Left cardiac atrium (tissue), 4 donors: ENCODE data around the gene RECK. TPM values are rescaled to one million over a fixed set of nuclear protein-coding genes. Genes with fewer than 3 reads are reported as not detected.
"Not testable (repeated sequence)": the region's sequence is repeated elsewhere in the genome, so short reads cannot be mapped to it uniquely, and the experiment has no call there.

Experiments used
- ATAC-seq, 2 donors: fragments of 200-7000 bp; cut with Tn5 transposase; one replicate each; pipeline ENCODE4 v1.9.1; 2020; ENCODE audit warnings: mild to moderate bottlenecking in 2 of 2, moderate library complexity in 2 of 2
- DNase-seq: peaks from one replicate; pipeline ENCODE4 v3.0.0-alpha.2; 2020
- intact Hi-C, 2 donors: fragments of 100-400 bp; cut with DNase I; formaldehyde crosslinking; loops; one replicate each; pipeline versions ENCODE4 v1.14.1 to v1.15.1; 2022 to 2023
- total RNA-seq, 2 donors: library from RNA; stranded (reverse); fragmentation: NEBNext Ultra II Directional; extraction: Animal tissue kit (Norgen Biotek cat#: 25700); gene quantifications; one replicate each; pipeline ENCODE4 v1.2.1, GENCODE V29; 2021
- donor health status: DM: no; HTN: yes; CAD: no.
- donor health status: DM: no; HTN: yes; CAD: no; lungs with severe emphysema.
- donor health status: DM: yes; HTN: yes; CAD: no.
- donor health status: Dilated cardiomyopathy.

The RECK gene
- total RNA-seq, 2 donors from 2014 or later = 8.1 to 8.9 TPM

DNA sequence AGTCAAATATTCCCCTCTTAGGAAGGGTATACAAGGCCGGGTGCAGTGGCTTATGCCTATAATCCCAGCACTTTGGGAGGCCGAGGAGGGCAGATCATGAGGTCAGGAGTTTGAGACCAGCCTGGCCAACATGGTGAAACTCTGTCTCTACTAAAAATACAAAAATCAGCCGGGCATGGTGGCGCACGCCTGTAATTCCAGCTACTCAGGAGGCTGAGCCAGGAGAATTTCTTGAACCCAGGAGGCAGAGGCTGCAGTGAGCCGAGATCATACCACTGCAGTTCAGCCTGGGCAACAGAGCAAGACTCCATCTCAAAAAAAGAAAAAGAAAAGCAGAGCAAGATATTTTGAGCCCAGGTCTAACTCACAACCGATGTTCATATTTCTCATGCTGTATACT, 95.0 kb downstream of the RECK start:
- ATAC-seq, DNase-seq, intact Hi-C loops: not testable (repeated sequence)

DNA sequence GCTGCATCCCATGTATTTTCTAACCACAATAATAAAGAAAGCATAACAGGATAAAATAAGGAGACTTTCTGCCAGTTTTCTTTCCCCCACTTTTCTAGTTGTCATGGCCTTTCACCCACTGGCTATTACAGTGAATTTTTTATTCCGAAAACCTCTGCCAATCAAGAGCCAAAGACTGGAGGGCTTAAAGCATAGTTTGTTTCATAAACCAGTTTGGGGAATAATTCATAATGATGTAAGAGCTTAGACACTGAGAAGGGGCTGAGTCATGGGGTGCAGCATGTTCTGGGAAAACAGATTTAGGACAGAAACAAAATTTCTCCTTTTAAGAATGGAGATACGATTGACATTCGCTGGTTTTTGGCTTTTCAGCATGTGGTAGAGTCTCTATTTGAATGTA, 95.4 kb downstream of the RECK start:
- ATAC-seq (no peak), DNase-seq (no peak)
- intact Hi-C loops = no loop called here

DNA sequence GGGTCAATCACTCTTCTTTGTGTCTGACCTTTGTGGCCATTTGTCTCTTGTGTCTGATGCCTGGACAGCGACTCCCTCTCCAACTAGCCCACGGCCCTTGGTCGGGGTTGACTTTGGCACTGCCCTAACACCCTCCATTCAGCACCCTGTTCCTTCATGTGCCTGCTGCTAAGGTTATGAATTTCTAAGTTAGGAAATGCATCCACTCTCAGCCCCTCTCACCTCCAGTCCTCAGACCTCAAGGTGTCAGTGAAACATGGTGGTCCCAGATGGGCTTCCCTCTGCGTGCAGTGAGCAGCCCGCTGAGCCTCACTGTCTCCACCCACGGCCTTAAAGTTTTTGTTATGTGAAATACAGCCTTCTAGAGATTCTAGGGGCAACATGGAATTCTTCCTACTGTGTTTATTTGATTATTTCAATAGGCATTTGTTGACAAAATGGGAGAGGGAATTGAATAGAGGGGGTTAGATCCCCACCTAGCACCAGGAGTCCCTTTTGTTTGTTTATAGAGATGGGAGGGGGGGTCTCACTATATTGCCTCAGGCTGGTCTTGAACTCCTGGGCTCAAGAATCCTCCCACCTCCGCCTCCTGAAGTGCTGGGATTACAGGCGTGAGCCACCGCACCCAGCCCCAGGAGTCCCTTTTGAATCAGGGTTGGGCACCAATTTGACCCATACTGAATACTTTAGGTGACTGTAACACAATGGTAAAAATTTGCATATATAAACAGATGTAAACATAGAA, 98.2 kb downstream of the RECK start:
- DNase-seq = no peak
- ATAC-seq = no peak
- intact Hi-C loops = no loop called here

DNA sequence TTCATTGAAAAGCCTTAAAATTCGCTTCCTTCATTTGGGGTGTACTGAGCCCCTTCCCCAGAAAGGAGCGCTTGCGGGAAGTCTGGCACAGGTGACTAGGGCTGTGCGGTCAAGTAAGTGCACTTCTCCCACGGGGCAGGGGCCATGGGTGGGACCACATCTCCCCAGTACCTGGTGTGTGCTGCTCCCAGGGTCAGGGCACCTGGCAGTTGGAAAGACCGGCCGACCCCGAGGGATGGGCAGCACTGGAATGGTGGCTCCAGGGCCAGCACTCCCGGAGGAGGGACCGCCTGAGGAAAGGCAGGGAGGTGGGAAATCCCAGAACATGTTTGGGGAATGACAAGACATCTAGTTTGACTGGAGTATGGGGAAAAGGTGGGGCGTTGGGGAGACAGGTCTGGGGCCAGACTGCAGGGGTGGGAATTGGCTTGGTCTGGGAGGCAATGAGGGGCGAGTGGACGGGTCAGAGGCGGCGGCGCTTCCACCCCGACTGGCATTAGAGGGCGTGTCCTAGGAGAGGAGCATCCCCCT, 99.1 kb downstream of the RECK start:
- ATAC-seq = no peak
- intact Hi-C loops = no loop called here
- no peak for DNase-seq

DNA sequence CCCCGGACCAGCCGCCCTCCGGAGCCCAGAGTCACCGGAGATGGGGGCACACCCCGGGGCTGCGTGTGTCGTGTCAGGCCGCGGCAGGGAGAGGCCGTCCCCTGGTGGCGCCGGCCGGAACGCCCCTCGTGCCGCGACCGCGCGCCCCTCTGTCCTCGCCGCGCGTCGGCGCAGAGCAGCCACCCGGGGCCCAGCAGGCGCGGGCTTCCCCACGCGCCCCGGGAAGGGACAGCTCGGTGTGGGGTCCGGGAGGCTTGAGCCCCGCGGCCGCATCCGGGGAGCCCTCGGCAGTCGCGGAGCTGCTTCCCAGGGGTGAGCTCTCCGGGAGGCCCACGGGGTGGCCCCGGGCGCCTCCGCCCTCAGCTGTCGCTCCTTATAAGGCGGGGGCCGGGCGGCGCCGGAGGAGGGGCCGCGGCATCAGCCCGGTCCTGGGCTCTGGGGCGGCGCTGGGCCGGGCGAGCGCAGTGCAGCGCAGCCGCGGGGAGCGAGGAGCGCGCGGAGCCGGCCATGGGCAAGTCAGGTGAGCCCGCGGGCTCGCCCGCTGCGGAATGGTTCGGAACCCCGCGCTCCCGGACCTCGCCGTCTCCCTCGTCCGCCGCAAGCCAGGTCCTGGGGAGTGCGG, 99.7 kb downstream of the RECK start, which contains the start of gene GLIPR2:
Gene GLIPR2 (plus strand): TSS at position 462 of the 622 bp plus-strand sequence. CDS start 46 bp downstream, at position 508.
- DNase-seq = peak; percentile 87
- intact Hi-C loops = no loop called here
- ATAC-seq = peak; percentile 97

DNA sequence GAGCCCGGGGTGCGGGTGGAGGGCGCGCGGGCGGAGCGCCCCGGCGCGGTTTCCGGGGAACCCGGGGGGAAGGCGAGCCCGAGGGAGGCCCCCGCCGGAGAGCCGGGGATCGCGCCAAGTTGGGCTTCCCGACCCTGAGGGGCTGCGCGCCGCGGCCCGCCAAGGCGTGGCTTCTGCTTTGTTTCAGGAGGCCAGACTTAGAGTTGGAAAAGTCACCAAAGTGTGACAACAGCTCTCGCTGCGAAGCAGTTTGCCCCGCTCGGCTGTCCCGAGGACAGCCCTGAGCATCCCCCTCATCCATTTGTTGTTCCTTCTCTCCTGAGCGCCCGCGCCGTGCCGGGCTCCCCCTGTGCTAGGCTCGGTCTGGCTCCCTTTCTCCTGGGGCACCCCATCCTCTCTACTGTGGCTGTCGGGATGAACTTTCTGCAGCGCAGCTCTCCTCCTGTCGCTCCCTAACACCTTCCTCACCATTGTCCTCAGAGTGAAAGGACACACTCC, 100.2 kb downstream of the RECK start:
- ATAC-seq = peak; percentile 25 to 40
- intact Hi-C loops = no loop called here
- DNase-seq = no peak

DNA sequence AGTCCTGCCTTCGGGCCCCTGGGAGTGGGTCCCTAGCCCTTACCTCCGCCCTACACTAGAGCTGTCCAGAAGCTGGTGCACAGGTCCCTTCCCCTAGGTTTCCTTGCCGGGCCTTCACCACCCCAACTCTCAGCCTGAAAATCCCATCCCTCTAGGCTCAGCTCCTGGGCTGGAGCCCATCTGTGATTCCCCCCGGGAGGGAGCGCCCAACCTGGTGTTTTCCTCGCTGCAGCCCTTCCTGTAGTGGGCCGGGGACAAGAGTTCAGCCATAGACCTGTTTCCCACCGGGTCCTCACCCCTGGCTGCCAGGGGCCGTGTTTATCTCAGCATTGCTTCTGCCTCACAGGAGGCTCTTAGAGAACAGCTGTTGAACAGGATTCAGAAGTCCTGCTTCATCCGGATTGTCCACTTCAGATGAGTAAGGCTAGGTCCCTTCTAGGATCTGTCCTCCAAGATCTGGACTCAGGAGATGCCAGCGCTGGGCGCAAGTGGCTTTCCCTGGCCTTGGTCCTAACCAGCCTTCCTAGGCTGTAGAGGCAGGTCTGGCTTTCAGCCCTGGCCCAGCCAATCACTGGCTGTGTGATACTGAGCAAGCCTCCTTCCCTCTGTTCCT, 100.8 kb downstream of the RECK start:
- ATAC-seq (peak in 1 of 2 donors; percentile 5), DNase-seq (no peak)
- intact Hi-C loops = no loop called here

DNA sequence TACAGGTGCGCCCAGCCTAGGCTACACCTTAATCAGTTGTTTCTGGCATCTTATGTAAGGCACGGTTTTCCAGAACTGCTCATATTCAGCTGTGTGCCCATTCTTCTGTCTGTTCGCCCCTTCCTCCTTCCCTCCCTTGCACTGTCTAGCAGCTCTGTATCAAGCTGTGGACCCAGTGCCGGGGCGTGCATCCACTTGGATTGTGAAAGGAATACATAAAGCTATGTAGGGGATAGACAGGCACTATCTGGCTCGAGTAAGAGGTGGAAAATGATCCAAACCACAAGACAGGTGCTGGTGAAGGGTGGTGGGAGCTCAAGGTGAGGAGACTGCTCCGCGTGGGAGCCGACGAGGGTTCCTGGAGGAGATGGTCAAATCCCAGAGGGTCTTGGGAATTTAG, 101.8 kb downstream of the RECK start:
- no peak for ATAC-seq
- no peak for DNase-seq
- intact Hi-C loops = no loop called here

DNA sequence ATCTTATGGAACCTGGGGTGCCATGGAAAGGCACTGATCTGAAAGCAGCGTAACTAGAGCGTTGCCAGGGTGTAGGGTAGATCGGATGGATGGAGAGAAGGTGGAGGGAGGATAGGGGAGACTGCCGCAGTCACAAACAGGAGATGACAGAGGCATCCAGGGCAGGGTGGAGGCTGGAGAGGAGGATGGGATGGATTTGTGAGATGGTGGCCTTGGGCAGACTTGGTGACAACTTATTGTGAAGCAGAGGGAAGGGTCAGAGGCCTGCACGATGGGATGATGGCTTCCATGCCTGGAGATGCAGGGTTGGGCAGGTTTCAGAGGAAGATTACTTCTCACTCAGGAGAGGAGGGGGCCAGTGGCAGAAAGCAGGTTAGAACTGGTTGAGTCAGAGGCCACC, 102.2 kb downstream of the RECK start:
- intact Hi-C loops = no loop called here
- ATAC-seq = no peak
- no peak for DNase-seq

DNA sequence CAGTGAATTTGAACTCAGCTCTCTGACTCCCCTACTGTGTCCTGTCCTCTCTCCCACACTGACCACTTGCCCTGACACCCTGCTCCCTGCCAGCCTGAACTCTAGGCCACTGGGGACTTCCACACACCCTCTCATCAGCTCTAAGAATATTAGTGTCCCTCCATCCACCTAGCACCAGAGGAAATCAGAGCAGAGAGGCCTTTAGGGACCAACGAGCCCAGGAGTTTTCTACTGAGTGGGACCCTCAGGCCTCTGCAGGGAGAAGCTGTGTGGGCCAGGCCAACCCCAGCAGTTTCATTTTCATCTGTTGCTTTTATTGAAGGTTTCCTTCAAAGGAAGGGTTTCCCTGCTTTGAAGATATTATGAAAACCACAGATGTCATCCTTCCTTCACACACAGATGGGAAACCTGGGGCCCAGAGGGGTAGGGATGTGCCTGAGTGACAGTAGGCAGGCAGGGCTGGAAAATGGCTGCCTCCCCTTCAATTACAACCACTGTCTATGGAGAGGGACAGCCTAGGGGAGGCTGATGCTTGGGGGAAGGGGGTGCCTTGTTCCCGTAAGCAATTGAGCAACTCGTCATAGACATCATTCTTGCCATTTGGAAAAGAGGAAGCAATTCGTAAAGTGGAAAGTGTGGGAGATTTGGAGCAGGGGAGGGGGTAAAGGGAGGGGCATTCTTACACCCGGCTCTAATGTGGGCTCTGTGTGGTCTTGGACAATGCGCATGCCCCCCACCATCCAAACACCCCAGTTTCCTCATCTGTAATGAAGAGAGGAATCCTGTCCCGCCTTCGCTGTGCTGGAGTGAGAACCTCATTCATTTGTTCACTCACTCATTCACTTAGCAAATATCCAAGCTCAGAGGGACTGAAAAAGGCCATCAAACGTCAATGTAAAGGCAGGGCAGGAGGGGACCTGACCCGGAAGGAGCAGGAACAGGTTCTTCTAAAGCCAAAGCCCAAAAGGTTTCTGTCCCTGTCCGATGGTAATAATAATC, 103.7 kb downstream of the RECK start:
- DNase-seq (no peak), ATAC-seq (no peak)
- intact Hi-C loops = no loop called here

DNA sequence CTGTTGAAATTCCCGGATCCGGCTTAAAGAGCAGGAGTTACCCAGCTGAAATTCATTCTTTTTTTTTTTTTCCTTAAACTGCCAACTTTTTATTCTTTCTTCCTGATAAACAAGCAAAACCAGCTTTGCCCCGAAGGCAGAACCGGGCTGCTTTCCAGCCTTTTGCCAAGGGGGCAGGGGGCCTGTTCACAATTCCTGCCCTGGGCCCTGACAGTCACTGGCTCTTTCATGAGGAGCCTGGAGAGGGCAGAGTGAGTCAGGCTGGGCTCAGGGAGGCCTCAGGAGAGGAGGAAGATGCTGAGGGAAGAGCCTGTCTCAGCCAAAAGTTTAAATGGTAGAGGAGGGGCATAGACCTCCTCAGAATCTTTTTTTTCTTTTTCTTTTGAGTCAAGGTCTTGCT, 104.6 kb downstream of the RECK start:
- DNase-seq (no peak), ATAC-seq (no peak)
- intact Hi-C loops = no loop called here

DNA sequence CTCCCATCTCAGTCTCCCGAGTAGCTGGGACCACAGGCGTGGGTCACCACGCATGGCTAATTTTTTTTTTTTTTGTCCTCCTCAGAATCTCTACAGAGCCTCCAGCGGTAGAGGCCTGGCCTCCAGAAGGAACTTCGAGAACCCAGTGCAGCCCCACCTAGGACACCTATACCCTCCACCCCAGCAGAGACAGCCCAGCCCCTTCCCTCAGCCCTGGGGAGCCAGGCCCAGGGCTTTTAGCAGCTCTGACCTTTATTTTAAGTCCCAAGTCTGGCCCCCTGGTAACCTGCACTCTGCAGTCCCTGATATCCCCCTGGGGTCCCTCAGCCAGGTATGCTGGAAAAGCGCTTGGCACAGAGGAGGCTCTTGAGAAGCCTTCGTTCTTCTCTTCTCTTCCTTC, 105.0 kb downstream of the RECK start:
- intact Hi-C loops = no loop called here
- ATAC-seq = no peak
- DNase-seq = no peak

DNA sequence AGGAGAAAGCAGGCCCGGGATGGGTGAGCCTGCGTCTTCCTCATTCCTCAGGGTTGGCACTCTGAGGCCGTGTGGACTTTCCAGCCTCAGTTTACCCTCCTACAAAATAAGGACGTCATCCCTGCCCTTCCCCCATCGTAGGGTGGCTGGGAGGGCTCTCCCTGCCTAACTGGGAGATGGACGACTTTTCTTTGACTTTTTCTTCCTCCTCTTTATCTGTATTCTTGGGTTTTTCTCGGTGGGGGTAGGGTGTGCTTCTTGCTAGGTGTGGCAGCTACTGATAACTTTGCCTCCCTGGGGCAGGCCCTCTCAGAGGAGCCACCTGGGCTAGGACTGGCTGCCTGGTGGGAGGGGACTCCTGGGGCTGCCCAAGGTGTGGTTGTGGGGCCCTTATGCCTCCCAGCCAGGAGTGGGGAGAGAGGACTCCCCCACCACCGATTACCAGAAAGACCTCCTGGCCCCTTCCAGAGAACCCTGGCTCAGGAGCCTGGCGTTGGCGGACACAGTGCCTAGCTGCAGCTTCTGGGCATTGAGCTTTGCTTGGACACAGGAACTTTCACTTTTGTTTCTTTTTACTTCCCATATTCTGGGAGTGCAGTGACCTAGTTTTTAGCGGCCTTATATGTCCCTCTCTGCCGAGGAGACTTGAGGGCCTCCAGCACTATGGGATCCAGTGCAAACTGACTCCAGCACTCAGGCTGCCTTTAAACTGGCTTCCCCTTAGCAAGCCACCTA, 106.0 kb downstream of the RECK start:
- ATAC-seq (peak; percentile 33 to 68), DNase-seq (no peak)
- intact Hi-C loops = no loop called here

DNA sequence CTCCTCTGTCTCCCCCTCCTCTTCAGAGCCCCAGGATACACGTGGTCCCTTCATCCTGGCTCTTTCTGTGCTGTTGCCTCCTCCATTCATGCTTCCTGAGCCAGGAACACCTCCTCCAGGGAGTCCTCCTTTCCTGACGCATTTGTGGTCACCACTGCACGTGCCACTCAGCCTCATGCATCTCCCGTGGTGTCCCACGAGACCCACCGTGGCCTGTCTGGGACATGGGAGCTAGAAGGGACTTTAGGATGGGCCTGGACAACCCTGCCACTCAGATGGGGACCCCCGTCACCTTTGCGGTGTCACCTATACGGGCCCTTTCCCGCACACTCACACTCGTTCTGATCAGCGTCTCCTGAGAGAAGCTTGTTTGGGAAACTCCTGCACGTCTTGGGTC, 106.5 kb downstream of the RECK start:
- DNase-seq (no peak), ATAC-seq (no peak)
- intact Hi-C loops = no loop called here

DNA sequence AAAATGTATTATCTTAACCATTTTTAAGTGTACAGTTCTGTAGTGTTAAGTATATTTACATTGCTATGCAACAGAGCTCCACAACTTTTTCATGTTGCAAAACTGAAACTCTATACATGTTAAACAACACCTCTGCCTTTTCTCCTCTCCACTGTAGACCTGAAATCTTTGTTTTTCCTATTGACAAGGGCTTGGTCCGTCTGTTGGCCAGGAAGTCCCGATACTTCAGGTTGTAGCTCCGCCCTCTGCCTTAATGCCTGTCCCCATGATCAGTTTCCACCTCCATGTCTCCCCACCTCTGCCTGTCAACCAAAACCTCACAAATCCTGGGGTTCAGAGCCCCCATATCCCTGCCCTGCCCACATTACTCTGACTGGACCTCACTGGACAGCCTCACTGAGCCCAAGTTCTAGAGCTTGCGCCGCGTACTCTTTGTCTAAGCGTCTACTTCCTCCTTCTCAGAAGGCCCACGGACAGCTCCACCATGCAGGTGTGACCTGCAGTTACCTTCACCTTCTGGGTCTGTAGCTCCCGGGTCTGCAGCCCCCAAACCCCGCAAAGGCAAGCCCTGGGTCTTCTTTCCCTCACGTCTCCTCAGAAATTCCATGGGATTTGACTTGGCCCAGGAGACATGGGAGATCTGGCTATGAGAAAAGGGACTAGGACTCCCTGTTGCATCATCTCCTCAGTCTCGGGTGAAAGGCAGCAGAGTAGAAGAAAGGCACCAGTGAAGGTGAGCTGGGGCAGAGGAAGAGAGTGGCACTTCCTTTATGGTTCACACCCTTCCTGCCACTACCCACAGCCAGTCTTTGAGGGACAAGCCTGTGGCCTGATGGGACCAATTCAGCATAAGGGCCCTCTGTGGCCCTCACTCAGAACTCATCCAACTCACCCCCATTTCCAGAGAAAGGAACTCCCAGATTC, 107.9 kb downstream of the RECK start:
- DNase-seq (no peak), ATAC-seq (no peak)
- intact Hi-C loops = no loop called here

DNA sequence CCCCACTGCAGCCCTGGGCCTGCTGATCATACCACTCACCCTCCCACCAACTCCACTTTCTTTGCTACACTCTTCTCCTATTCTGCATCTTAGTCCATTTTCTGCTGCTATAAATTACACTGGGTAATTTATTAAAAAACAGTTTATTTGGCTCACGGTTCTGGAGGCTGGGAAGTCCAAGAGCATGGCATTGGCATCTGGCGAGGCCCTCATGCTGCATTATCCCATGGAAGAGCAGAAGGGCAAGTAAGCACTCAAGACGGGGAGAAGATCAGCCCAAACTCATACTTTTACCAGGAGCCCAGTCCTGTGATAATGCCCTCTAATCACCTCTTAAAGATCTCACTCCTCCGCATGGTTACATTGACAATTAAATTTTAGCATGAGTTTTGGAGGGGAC, 109.3 kb downstream of the RECK start:
- DNase-seq = no peak
- ATAC-seq = no peak
- intact Hi-C loops = no loop called here

DNA sequence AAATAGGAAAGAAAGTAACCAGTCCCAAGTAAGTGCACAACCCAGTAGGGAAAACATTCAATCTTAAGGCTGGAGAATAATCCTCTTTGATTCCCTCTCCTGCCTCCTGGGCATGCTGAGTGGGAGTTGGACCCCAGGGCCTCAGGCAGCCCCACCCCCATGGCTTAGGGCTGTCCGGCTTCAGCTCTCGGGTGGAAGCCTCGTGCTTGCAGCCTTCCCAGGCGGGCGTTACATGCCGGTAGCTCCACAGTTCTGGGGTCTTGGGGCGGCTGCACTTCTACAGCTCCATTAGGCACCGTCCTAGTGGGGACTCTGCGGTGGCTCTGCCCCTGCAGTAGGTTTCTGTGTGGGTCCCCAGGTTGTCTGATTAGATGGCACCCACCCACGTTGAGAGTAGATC, 109.9 kb downstream of the RECK start:
- no peak for ATAC-seq
- no peak for DNase-seq
- intact Hi-C loops = no loop called here
